Measurements from ENCODE around the gene BATF3. TPM values are rescaled to one million over a fixed set of nuclear protein-coding genes. Genes with fewer than 3 reads are reported as not detected.

The BATF3 gene
- total RNA-seq, 1 experiment from 2014 or later, result 2.1 TPM

DNA sequence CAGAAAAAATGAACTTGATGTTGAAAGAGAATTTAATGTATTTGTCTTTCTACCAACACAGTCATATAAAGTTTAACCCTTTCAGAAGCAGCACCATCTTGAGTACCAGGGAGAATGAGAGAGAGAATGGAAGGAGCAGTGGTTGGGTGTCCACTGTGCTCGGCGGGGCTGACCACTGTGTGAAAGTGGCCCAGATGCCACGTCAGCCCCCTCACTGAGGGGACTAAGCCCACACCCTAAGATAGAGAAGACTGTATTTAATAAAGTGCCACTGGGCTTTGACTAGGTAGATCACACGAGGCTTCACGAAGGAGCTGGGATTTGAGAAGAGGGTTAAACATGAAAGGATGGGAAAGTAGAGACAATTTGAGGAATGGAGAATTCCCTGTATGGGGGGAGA lies 31.2 kb downstream of the BATF3 start:
- no peak overlapping the region for H3K27ac Mint-ChIP-seq
- H4K8ac ChIP-seq (replicated peaks; ENCODE audit: insufficient read length, low read depth, low read length), result no peak overlapping the region
- no peak for TF ChIP-seq CTCF (conservative IDR thresholded peaks at IDR 0.05)

More for the DNA sequence above, 31.2 kb downstream of the BATF3 start:
- Histone ChIP-seq H3K18ac (ENCODE audit: insufficient read length, low read depth, low read length) (no peak overlapping the region), H3K9me3 (ENCODE audit: control insufficient read depth, low read depth, low read length) (no peaks in the 10 kb centered on the region), H3K56ac (ENCODE audit: insufficient read length, low read depth, low read length) (no peak overlapping the region), H3K4me2 (ENCODE audit: insufficient read depth, insufficient read length, low read length) (no peak overlapping the region), H2BK12ac (ENCODE audit: insufficient read length, low read depth, low read length) (no peak overlapping the region), H3K14ac (ENCODE audit: insufficient read depth, low read length) (no peak overlapping the region), H2AFZ (ENCODE audit: low read length) (no peak overlapping the region), H2BK20ac (ENCODE audit: low read depth, low read length, poor library complexity, severe bottlenecking) (no peak overlapping the region), H3K9ac (ENCODE audit: extremely low read depth, insufficient read length, low read length) (no peak overlapping the region), H3K27me3 (ENCODE audit: insufficient read depth, low read length) (peaks cover 2% of the 10 kb centered on the region; the same call in 1 of the 2 replicates), H4K5ac (ENCODE audit: insufficient read length, low read depth, low read length) (no peak overlapping the region), H3K79me1 (ENCODE audit: insufficient read depth, low read depth, low read length, poor library complexity, severe bottlenecking) (no peaks in the 10 kb centered on the region), H2BK15ac (ENCODE audit: low read depth, low read length) (no peak overlapping the region), H3T11ph (ENCODE audit: low read length) (no peak overlapping the region), H2AK5ac (ENCODE audit: insufficient read length, low read length) (no peak overlapping the region), H4K91ac (ENCODE audit: insufficient read length, low read depth, low read length) (no peak overlapping the region), H3K4me1 (ENCODE audit: insufficient read depth, low read length) (peaks cover 9% of the 10 kb centered on the region; the same call in 1 of the 2 replicates), H3K27ac (ENCODE audit: insufficient read length, low read depth, low read length) (no peak overlapping the region), H3K23ac (ENCODE audit: insufficient read length, low read depth, low read length) (no peak overlapping the region), H3K79me2 (ENCODE audit: insufficient read depth, low read length) (no peaks in the 10 kb centered on the region), H2BK120ac (ENCODE audit: low read depth, low read length, poor library complexity, severe bottlenecking) (no peak overlapping the region), H2BK5ac (ENCODE audit: insufficient read length, low read length) (no peak overlapping the region), H3K23me2 (ENCODE audit: insufficient read length, low read depth, low read length, poor library complexity, severe bottlenecking) (no peaks in the 10 kb centered on the region), H4K20me1 (ENCODE audit: control insufficient read depth, insufficient read depth, insufficient read length) (no peaks in the 10 kb centered on the region), H3K4ac (ENCODE audit: low read depth, low read length) (no peak overlapping the region)
- Mint-ChIP-seq H3K36me3 (ENCODE audit: insufficient read depth in 1 of 3, low read depth in 3 of 3) (no peaks in the 10 kb centered on the region; a peak in 1 of 7 replicates), H3K9me3 (no peaks in the 10 kb centered on the region; a peak in 1 of 5 replicates), H3K4me1 (peaks cover 24 to 30% of the 10 kb centered on the region in 2 experiments), H3K27me3 (ENCODE audit: low read depth) (peaks cover 25% of the 10 kb centered on the region), H3K4me3 (no peak overlapping the region)
- no CpG with 5 or more reads among the region's 5 CpGs for WGBS (ENCODE audit: extremely low coverage, insufficient read length, low lambda C conversion rate)
- no peak for DNase-seq
